Heart left ventricle (tissue), 16 donors: ENCODE measurements around the gene ARID5B. TPM values are rescaled to one million over a fixed set of nuclear protein-coding genes. Genes with fewer than 3 reads are reported as not detected.
A peak's percentile ranks its signal among the peaks of the same experiment; 100 is the strongest.

Experiments
- ATAC-seq, 4 donors: fragments of 200-7000 bp; cut with Tn5 transposase; one replicate each; pipeline ENCODE4 v1.9.1; 2020 to 2022; ENCODE audit warnings: moderate library complexity in 4 of 4, mild to moderate bottlenecking in 3 of 4, moderate number of reproducible peaks in 1 of 4
- DNase-seq, 5 donors: peaks; one replicate each; pipeline ENCODE4 v3.0.0-alpha.2; 2020
- H3K27ac ChIP-seq, 12 donors: fragments of 200-600 bp; sonication (generic) in 4 of 12; one replicate each; pipeline versions ENCODE4 v1.5.0 to v1.8.0; 2016 to 2022; ENCODE audit warnings: mild to moderate bottlenecking in 2 of 12
- H3K27me3 ChIP-seq, 9 donors: fragments of 200-600 bp; sonication (generic) in 2 of 9; one replicate each; pipeline versions ENCODE4 v1.5.1 to v1.8.0; 2016 to 2022; ENCODE audit warnings: mild to moderate bottlenecking in 3 of 9
- H3K36me3 ChIP-seq, 9 donors: fragments of 200-600 bp; sonication (generic) in 2 of 9; one replicate each; pipeline versions ENCODE4 v1.5.0 to v1.8.0; 2018 to 2022; ENCODE audit warnings: mild to moderate bottlenecking in 2 of 9
- H3K4me1 ChIP-seq, 12 donors: fragments of 200-600 bp; sonication (generic) in 4 of 12; one replicate each; pipeline versions ENCODE4 v1.5.0 to v1.8.0; 2016 to 2022; ENCODE audit warnings: mild to moderate bottlenecking in 3 of 12
- H3K4me3 ChIP-seq, 12 donors: fragments of 200-600 bp; sonication (generic) in 4 of 12; one replicate each; pipeline versions ENCODE4 v1.5.0 to v1.8.0; 2017 to 2022; ENCODE audit warnings: mild to moderate bottlenecking in 9 of 12, moderate library complexity in 4 of 12
- H3K9me3 ChIP-seq, 12 donors: fragments of 200-600 bp; sonication (generic) in 4 of 12; one replicate each; pipeline versions ENCODE4 v1.5.0 to v1.8.0; 2016 to 2022; ENCODE audit warnings: mild to moderate bottlenecking in 1 of 12
- CTCF ChIP-seq, 12 donors: fragments of 200-600 bp; sonication (generic) in 4 of 12; IDR thresholded peaks; one replicate each; pipeline versions ENCODE4 v1.5.0 to v1.8.0; 2018 to 2022; ENCODE audit warnings: antibody characterized with exemption in 12 of 12, mild to moderate bottlenecking in 5 of 12
- POLR2A ChIP-seq, 2 donors: fragments of 450-650 bp; IDR thresholded peaks; one replicate each; pipeline ENCODE4 v1.6.1; 2017; ENCODE audit warnings: antibody characterized with exemption in 2 of 2, mild to moderate bottlenecking in 2 of 2, moderate library complexity in 2 of 2
- WGBS, 4 donors: extraction: QIAGEN DNeasy Blood & Tissue Kit in 2 of 4; methylation state at CpG; one replicate each; pipeline versions ENCODE4 v1.1.5 to v1.1.7; 2013 to 2018; 5-methylcytosine and 5-hydroxymethylcytosine counted together
- intact Hi-C, 10 donors: fragments of 100-400 bp; cut with DNase I; formaldehyde crosslinking; loops; one replicate each; pipeline versions ENCODE4 v1.11.1 to v1.14.2; 2022
- polyA plus RNA-seq, 2 donors: library from polyadenylated mRNA; stranded (reverse); fragments of 200-250 nt; gene quantifications; one replicate each; pipeline ENCODE4 v1.2.3, GENCODE V29; 2013
- total RNA-seq, 9 donors: library from RNA; depleted of rRNA in 2 of 9; stranded (reverse); fragments of >200 nt in 2 of 9; fragmentation: NEBNext Ultra II Directional in 3 of 9; extraction: Animal tissue kit (Norgen Biotek cat#: 25700) in 3 of 9; gene quantifications; one replicate each; pipeline versions ENCODE4 v1.1.0 to v1.2.4, GENCODE V29; 2016 to 2023
- donor health status: ischemic (EF 13 %, LVEDD 7.1; RV severe dilation, severe dysfunction).
- donor health status: healthy with polysubstance abuse.
- donor health status: DM: no; HTN: yes; CAD: no.
- donor health status: DM: no; HTN: no; CAD: no.
- donor health status: ischemic (EF 25% LVEDD 6.9; RV normal size, moderate dysfunction).
- donor health status: ischemic (EF 25% LVEDD 5.7; RV mildly dilated, moderate dysfunction).
- donor health status: healthy.
- donor health status: DM: yes; HTN: yes; CAD: no.
- donor health status: ischemic (EF 35%, LVEDD 5.7; RV mildly dilated, moderate dysfunction).
- donor health status: nonischemic (EF 11% LVEDD 7.7; RV severe dilation, severe dysfunction).
- donor health status: DM: yes; HTN: yes; CAD: no.
- donor health status: PGD.
- donor health status: ischemic (EF 29% LVEDD 5.4; RV normal size, mild dysfunction).
- donor health status: nonischemic (EF 23%, LVEDD 6.1; RV moderate dilation, normal function).

The ARID5B gene
- total and polyA plus RNA-seq, 11 donors: 4.5 to 45.5 (median 26.6) TPM

- no peaks in the 10 kb centered on the region for H3K36me3 ChIP-seq
- DNase-seq (no peak), ATAC-seq (no peak)
- H3K27ac ChIP-seq: peak overlapping the region in 2 of 12 donors; percentile 52 to 72
- no peak for TF ChIP-seq POLR2A (IDR thresholded peaks at IDR 0.05)
- no peak for TF ChIP-seq CTCF (IDR thresholded peaks at IDR 0.05)
- intact Hi-C loops: no loop called here
- H3K9me3 ChIP-seq: peaks cover 0 to 8% (median 0%) of the 10 kb centered on the region in 12 donors
- WGBS, 4 donors: 81 to 87% (median 84%) methylated on average over 3 of the region's 3 CpGs
- peaks cover 0 to 34% (median 9%) of the 10 kb centered on the region in 12 donors for H3K4me1 ChIP-seq
- H3K4me3 ChIP-seq: no peak overlapping the region
- H3K27me3 ChIP-seq: no peaks in the 10 kb centered on the region
Measured at GRCh38 chr10:61933859-61934555, 32.5 kb downstream of the ARID5B start.

GRCh38 chr10:61935077-61935476 lies 33.6 kb downstream of the ARID5B start:
- no peak overlapping the region for H3K4me3 ChIP-seq

GRCh38 chr10:61936770-61937169 lies 35.3 kb downstream of the ARID5B start:
- Histone ChIP-seq H3K27ac (peak overlapping the region in 3 of 12 donors; percentile 31 to 87 (median 72)), H3K4me3 (no peak overlapping the region), H3K36me3 (peaks cover 0 to 5% (median 0%) of the 10 kb centered on the region in 9 donors), H3K9me3 (peaks cover 0 to 8% (median 0%) of the 10 kb centered on the region in 12 donors), H3K27me3 (no peaks in the 10 kb centered on the region), H3K4me1 (peaks cover 0 to 55% (median 16%) of the 10 kb centered on the region in 12 donors)
- DNase-seq (no peak), ATAC-seq (no peak)
- intact Hi-C loops: loop anchor here in 1 of 10 donors (5.0 kb wide), 1 partner anchor 34 kb away; the partner anchor contains the start of gene ARID5B
- WGBS, 4 donors: 63 to 81% (median 71%) methylated on average over 3 of the region's 3 CpGs
- TF ChIP-seq POLR2A (IDR thresholded peaks at IDR 0.05): no peak
- no peak for TF ChIP-seq CTCF (IDR thresholded peaks at IDR 0.05)

More at GRCh38 chr10:61935077-61935476, 33.6 kb downstream of the ARID5B start:
- Histone ChIP-seq H3K36me3 (no peaks in the 10 kb centered on the region), H3K9me3 (peaks cover 0 to 8% (median 0%) of the 10 kb centered on the region in 12 donors), H3K4me1 (peaks cover 0 to 44% (median 16%) of the 10 kb centered on the region in 12 donors), H3K27me3 (no peaks in the 10 kb centered on the region), H3K27ac (peak overlapping the region in 1 of 12 donors; percentile 72)
- TF ChIP-seq CTCF (IDR thresholded peaks at IDR 0.05) (no peak), POLR2A (IDR thresholded peaks at IDR 0.05) (no peak)
- DNase-seq (no peak), ATAC-seq (no peak)
- intact Hi-C loops: loop anchor here in 1 of 10 donors (5.0 kb wide), 1 partner anchor 33 kb away; the partner anchor contains the start of gene ARID5B
- WGBS, 4 donors: 79 to 91% (median 83%) methylated on average over 5 of the region's 5 CpGs

DNA sequence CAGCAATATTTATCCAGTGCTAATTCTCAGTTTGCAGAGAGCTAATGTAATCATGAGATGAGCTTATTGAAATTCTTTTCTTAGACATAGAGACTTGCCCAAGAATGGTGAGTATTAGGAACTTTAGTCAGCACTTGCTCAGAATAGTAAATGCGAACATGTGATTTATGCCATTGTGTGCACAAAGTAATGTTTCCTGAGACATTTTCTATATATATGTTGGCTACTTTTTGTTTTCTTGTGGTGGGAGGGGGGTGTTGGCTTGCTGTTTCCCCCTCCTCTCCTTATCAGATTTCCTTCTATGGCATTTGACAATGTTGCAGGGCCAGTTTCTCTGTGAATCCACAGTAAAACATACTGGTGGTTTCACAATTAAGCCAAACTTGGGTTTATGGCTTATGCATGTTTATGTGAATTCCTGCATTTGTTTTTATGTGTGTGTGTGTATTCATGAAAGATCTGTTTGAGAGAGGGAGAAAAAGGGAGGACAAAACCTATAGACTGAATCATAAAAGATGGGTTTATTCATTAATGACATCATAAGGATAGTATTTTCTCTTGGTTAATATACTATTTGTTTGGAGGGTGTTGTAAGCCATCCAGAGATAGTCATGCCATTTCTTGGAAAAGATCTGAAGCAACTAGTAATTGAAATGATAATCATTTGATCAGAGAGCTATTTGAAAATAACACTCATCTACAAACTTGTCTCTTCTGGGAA lies 36.3 kb downstream of the ARID5B start:
- peak overlapping the region in 4 of 12 donors; percentile 16 to 87 (median 52) for H3K27ac ChIP-seq

More for the DNA sequence above, 36.3 kb downstream of the ARID5B start:
- Histone ChIP-seq H3K4me3 (no peak overlapping the region), H3K4me1 (peaks cover 0 to 65% (median 17%) of the 10 kb centered on the region in 12 donors), H3K9me3 (peaks cover 0 to 7% (median 0%) of the 10 kb centered on the region in 12 donors), H3K36me3 (peaks cover 0 to 5% (median 0%) of the 10 kb centered on the region in 9 donors), H3K27me3 (no peaks in the 10 kb centered on the region)
- 61 to 86% (median 68%) methylated on average over 1 of the region's 1 CpG for WGBS, 4 donors
- TF ChIP-seq POLR2A (IDR thresholded peaks at IDR 0.05) (no peak), CTCF (IDR thresholded peaks at IDR 0.05) (no peak)
- ATAC-seq: peak in 2 of 4 donors; percentile 26 to 48
- DNase-seq: no peak
- intact Hi-C loops: loop anchor here in 1 of 10 donors (5.0 kb wide), 1 partner anchor 35 kb away; the partner anchor contains the start of gene ARID5B
